ENCODE measurements around the gene TMEM39A.

- TF ChIP-seq POLR2A (IDR thresholded peaks at IDR 0.05) (no peak), CTCF (IDR thresholded peaks at IDR 0.05) (no peak)
These were observed 53.6 kb downstream of the TMEM39A start for GRCh38 chr3:119409844-119410243.
